Peyer's patch (tissue), 4 donors: ENCODE results near the gene SMAGP. TPM values are rescaled to one million over a fixed set of nuclear protein-coding genes. Genes with fewer than 3 reads are reported as not detected.
"Not testable (repeated sequence)": the region's sequence is repeated elsewhere in the genome, so short reads cannot be mapped to it uniquely, and the experiment has no call there.

Experiments
- DNase-seq, 3 donors: peaks; one replicate each; pipeline ENCODE4 v3.0.0-alpha.2; 2017 to 2019
- H3K27ac ChIP-seq, 4 donors: fragments of 200-600 bp; sonication (generic); one replicate each; pipeline ENCODE4 v1.5.1; 2016 to 2019
- H3K27me3 ChIP-seq, 2 donors: fragments of 200-600 bp; sonication (generic); one replicate each; pipeline ENCODE4 v1.5.1; 2019
- H3K36me3 ChIP-seq, 3 donors: fragments of 200-600 bp; sonication (generic); one replicate each; pipeline ENCODE4 v1.5.1; 2016 to 2019
- H3K4me1 ChIP-seq, 4 donors: fragments of 200-600 bp; sonication (generic); one replicate each; pipeline ENCODE4 v1.5.1; 2016 to 2019
- H3K4me3 ChIP-seq, 4 donors: fragments of 200-600 bp; sonication (generic); 1 replicate in 3 of 4; 2 replicates in 1 of 4; pipeline ENCODE4 v1.5.1; 2016 to 2019; ENCODE audit warnings: mild to moderate bottlenecking in 1 of 4
- H3K9me3 ChIP-seq, 4 donors: fragments of 200-600 bp; sonication (generic); one replicate each; pipeline ENCODE4 v1.5.1; 2016 to 2019; ENCODE audit warnings: mild to moderate bottlenecking in 1 of 4
- CTCF ChIP-seq, 6 experiments: fragments of 450-650 bp in 4 of 6; fragments of 200-600 bp in 2 of 6; sonication (generic) in 1 of 6; IDR thresholded peaks; one replicate each; pipeline ENCODE4 v1.5.1; 2017 to 2019; ENCODE audit warnings: antibody characterized with exemption in 6 of 6, mild to moderate bottlenecking in 3 of 6, moderate library complexity in 1 of 6
- POLR2A ChIP-seq, 2 donors: fragments of 450-650 bp; IDR thresholded peaks; one replicate each; pipeline ENCODE4 v1.5.1; 2017; ENCODE audit warnings: antibody characterized with exemption in 2 of 2, mild to moderate bottlenecking in 2 of 2, moderate library complexity in 2 of 2
- total RNA-seq, 4 donors: library from RNA; depleted of rRNA; stranded (reverse); fragments of >200 nt; gene quantifications; one replicate each; pipeline ENCODE4 v1.1.0, GENCODE V29; 2016

The SMAGP gene
- total RNA-seq, 4 donors from 2014 or later: 23.1 to 42.9 (median 39.1) TPM

DNA sequence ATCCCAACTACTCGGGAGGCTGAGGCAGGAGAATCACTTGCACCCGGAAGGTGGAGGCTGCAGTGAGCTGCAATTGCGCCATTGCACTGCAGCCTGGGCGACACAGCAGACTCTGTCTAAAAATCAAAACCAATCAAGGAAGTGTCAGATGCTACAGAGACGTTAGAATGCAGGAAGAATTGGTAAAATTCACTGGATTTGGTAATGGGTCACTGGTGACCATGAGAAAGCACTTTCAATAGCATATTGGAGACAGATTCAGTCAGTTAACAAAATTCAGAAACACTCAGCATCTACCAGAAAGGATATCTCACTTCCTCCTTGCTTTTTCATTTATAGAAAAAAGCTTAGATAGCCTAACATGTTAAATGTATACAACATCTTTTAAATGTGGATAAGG lies 36.3 kb upstream of the SMAGP start:
- Histone ChIP-seq H3K27me3 (no peaks in the 10 kb centered on the region), H3K9me3 (no peaks in the 10 kb centered on the region), H3K4me3 (no peak overlapping the region), H3K36me3 (peaks cover 0 to 5% (median 0%) of the 10 kb centered on the region in 3 donors), H3K4me1 (peaks cover 0 to 9% (median 1%) of the 10 kb centered on the region in 4 donors), H3K27ac (no peak overlapping the region)
- no peak for TF ChIP-seq CTCF (IDR thresholded peaks at IDR 0.05)
- no peak for TF ChIP-seq POLR2A (IDR thresholded peaks at IDR 0.05)
- no peak for DNase-seq

DNA sequence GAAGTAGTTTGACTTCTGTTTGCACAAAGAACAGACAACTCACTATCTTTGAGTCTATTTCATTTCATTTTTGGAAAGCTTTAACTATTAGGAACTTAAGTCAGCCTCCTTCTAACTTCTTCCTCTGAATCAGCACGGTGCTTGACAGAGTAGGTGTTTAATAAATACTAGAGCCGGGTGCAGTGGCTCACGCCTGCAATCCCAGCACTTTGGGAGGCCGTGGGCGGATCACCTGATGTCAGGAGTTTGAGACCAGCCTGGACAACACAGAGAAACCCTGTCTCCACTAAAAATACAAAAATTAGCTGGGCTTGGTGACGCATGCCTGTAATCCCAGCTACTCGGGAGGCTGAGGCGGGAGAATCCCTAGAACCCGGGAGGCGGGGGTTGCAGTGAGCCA lies 30.6 kb upstream of the SMAGP start:
- H3K4me1 ChIP-seq, H3K27ac ChIP-seq, H3K4me3 ChIP-seq, DNase-seq, H3K36me3 ChIP-seq, H3K27me3 ChIP-seq, H3K9me3 ChIP-seq: not testable (repeated sequence)

DNA sequence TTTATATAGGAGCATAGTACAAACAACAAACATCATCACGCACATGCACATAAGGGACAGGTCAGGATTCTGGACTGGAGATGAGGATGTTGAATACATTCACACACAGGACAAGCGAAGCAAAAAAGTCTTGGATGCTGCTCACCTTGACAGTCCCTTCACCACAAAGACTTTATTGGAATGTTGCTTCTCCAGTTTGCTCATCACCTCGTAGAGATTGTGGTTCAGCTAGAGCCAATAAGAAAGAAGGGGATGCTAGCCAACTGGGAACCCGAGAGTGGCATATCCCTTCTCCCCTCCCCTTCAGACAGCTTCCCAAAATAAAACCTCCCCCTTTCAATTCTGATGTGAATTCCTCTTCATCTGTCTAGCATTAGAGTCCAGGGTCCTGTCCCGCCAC lies 25.4 kb upstream of the SMAGP start:
- no peak for DNase-seq
- Histone ChIP-seq H3K36me3 (peaks cover 0 to 3% (median 0%) of the 10 kb centered on the region in 3 donors), H3K9me3 (no peaks in the 10 kb centered on the region), H3K4me1 (no peaks in the 10 kb centered on the region), H3K27me3 (no peaks in the 10 kb centered on the region), H3K4me3 (no peak overlapping the region), H3K27ac (no peak overlapping the region)
- no peak for TF ChIP-seq POLR2A (IDR thresholded peaks at IDR 0.05)
- no peak for TF ChIP-seq CTCF (IDR thresholded peaks at IDR 0.05)

DNA sequence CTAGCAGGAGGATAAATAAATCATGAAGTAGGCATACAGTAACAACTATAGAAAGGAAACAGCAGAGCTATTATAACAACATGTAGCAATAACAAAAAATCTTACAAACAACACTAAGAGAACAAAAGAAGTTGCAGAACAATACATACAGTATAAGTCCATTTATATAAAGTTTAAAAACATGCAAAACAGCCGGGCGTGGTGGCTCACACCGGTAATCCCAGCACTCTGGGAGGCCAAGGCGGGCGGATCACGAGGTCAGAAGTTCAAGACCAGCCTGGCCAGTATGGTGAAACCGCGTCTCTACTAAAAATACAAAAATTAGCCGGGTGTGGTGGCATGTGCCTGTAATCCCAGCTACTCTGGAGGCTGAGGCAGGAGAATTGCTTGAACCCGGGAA lies 23.9 kb upstream of the SMAGP start:
- not testable (repeated sequence) for H3K4me1 ChIP-seq, H3K27me3 ChIP-seq, H3K4me3 ChIP-seq, H3K36me3 ChIP-seq, H3K27ac ChIP-seq, DNase-seq, H3K9me3 ChIP-seq

DNA sequence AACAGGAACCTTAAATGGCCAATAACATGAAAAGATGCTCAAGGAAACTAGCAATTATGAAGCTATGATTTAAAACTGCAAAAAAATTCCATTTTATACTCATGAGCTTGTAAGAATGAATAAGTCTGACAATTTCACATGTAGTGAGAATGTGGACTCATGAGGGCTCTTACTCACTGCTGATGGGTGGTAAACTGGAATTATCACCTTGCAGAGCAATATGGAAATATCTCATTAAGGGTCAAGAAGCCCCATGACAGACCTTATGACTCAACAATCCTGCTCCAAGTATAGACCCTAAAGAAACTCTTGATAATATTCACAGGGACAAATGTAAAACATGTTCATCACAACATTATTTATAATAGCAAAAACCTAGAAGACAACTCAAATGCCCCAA lies 23.5 kb upstream of the SMAGP start:
- no peak for DNase-seq
- TF ChIP-seq POLR2A (IDR thresholded peaks at IDR 0.05) (no peak), CTCF (IDR thresholded peaks at IDR 0.05) (no peak)
- H3K4me3 ChIP-seq: no peak overlapping the region
- no peaks in the 10 kb centered on the region for H3K27me3 ChIP-seq
- H3K27ac ChIP-seq: no peak overlapping the region
- no peaks in the 10 kb centered on the region for H3K9me3 ChIP-seq
- H3K4me1 ChIP-seq: no peaks in the 10 kb centered on the region
- H3K36me3 ChIP-seq: peaks cover 0 to 3% (median 0%) of the 10 kb centered on the region in 3 donors

- H3K9me3 ChIP-seq, H3K4me3 ChIP-seq, H3K27me3 ChIP-seq, H3K4me1 ChIP-seq, H3K36me3 ChIP-seq: not testable (repeated sequence)
- DNase-seq: peak; percentile 44 to 87 (median 86)
- H3K27ac ChIP-seq: peak overlapping the region in 1 of 4 donors; percentile 38
- peak in 3 of 6 experiments; percentile 14 to 34 (median 25) for TF ChIP-seq CTCF (IDR thresholded peaks at IDR 0.05)
Observed at GRCh38 chr12:51291603-51292513, 21.6 kb upstream of the SMAGP start.
